Stimulated activated CD8-positive, alpha-beta memory T cell treated with anti-CD3 and anti-CD28 coated beads, Interleukin-7, amount 100 ng/mL, for 4 hours (primary cell): ENCODE measurements around the gene APAF1.

ENCODE experiments used
- DNase-seq, 2 donors: peaks; one replicate each; pipeline ENCODE4 v3.0.0-alpha.2; 2020; ENCODE audit warnings: low read depth in 2 of 2

The APAF1 gene

DNA sequence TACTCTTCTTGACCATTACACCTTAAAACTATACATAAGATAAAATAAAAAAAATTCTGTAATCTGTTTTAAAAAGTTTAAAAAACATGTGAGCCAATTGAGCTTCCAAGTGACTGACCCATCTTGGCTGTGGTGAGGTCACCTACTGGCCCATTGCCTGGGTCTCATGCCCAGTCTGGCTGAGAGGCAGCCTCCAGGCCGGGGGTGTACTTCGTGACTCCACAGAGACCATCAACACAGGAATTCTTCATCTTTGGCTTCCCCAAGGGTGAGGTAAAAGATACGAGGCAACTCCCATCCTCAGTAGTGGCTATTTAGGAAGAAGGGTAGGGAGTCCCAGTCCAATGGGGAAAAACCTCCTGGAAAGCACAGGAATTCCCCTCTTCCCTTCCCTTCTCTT, 113.2 kb downstream of the APAF1 start:
- no peak for DNase-seq

DNA sequence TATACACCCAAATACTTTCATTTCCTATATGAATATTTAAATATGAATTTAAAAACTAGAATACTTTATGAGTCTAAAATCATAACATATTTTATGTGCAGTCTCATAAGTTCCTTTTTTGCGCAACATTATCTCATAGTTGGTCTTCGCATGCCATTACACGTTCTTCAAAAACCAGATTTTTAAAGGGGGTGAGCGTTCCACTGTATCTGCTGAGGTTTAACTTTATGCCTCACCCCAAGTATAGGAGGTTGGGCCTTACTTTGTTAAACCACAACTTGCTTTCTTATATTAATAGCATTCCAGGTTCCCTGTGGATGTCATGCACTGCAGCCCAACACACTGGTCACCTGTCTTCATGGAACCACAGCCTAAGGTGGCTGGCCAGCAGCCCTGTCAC, 118.6 kb downstream of the APAF1 start:
- no peak for DNase-seq

DNA sequence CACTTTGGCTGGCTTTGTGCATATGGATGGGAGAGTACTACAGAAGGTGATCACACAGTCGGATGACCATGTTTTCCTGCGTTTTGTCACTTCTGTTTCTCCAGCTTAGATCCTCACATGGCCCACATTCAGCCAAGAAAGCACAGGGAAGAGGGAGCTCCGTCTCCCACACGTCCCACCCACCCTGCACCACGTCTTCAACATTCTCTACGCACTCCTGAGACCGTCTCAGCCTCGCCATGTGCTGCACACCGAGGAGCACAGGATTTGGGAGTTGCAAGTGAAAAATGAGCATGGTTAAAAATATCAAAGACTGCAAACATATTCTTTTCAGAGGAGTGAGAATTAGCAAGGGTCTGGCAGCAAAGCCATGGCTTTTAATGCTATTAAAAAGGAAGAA, 122.2 kb downstream of the APAF1 start:
- DNase-seq: no peak

DNA sequence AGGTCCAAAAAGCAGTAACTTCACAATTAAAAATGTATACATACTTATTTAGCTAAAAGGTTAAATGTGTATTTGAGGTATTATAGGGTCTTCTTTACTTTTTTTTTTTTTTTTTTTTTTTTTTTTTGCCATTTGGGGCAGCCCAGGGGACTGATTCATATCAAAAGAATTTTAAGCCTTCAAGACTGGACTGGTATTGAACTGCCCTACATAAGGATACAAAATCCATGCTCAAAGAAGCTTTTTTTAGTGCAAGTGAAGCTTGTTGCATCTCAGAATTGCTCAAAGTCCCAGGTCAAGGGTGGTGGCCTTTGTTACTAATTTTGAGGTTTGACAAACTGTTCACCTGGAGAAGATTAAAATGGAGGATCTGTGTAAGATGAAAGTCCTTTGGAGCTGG, 124.0 kb downstream of the APAF1 start:
- no peak for DNase-seq

DNA sequence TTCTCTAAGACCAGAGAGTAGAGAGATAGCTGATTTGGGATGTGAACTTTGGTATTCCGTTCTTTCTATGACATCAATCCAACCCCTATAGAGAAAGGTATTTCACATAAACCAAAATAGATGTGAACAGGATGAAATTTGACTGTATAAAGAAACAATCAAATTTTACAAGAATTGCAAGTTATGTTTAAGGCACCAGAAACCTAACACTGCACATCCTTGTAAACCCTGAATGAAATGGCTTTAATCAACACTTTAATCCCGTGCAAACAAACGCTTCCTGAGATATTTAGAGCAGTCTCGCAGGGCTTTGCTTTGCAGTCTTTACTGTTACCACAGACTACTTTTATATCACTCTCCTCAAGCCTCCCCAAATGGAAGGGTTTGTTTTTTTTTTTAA, 125.1 kb downstream of the APAF1 start:
- no peak for DNase-seq

DNA sequence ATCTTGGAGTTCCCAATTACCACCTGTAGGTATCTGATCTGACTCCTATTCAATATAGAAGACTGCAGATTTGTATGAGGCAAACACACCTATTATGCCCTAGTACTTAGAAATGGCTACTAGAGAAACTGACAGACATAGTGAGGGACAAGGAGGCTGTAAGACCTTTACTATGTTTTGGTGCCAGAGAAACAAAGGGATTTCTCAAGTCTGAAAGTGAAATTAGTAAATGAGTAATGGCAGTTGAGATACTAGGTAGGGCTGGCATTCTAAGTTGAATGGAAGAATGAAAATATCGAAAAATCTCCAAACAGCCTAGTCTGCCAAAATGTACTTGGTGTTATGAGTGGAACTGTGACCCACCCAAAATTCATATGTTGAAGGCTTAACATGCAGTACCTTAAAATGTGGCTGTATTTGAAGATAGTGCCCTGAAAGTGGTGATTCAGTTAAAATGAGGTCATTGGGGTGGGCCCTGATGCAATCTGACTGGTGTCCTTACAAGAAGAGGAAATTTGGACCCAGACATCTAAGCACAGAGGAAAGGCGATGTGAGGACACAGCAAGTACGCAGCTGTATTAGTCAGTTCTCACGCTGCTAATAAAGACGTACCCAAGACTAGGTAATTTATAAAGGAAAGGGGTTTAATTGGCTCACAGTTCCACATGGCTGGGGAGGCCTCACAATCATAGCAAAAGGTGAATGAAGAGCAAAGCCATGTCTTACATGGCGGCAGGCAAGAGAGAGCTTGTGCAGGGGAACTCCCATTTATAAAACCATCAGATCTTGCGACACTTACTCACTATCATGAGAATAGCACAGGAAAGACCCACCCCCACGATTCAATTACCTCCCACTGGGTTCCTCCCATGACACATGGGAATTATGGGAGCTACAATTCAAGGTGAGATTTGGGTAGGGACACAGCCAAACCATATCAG, 127.0 kb downstream of the APAF1 start:
- DNase-seq: no peak

DNA sequence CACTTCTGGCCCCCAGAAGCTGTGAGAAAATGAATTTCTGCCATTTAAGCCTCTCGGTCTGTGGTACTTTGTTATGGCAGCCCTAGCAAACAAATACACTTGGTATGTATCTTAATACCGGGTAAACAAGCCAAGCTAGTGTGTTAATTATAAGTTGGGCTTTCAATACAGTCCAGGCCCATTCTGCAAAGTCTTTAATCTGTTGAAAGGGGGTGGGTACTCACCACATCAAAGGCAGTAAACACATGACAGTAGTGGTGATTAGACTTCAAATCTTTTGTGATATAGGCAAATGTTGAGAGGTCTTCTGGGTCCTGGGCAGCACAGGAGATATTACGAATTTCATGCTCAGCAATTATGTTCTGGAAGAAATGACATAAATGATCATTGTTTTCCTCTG, 127.7 kb downstream of the APAF1 start:
- no peak for DNase-seq

DNA sequence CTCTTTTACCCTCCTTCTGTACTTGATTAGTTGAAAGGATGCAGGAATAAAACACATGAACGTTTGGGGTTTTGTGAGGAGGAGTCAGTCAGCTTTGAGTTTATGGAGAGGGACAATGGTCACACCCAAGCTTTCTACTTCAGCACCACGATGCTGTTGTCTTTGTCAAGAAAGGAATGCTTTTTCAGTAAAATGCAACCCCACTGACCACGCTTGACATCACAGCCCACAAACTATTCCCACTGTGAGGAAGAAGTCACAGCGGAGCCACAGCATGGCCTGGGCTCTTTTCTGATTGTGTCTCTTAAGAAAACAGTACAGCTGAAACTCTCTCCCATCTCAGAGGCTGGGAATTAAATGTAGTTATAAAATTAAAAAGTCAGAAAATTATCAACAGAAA, 135.2 kb downstream of the APAF1 start:
- DNase-seq: no peak

DNA sequence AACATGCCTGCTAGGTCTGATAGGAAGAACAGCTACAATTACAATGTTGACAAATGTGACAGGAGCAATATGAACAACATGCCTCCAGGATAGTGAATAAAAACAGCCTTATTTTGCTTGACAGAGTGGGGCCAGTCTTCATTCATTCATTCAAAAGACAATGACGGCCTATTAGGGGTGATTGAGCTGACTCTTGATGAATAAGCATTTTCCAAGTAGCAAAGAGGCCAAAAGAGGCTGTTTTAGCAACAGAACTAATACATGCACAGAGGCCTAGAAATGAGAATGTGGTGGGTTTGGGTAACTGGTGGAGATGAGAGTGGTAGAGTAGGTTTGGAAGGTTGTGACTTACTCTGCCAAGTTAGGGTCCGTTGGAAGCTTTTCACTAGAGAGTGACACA, 138.3 kb downstream of the APAF1 start:
- DNase-seq: no peak
